GM18526 (cell line): ENCODE results near the gene HOXB3.

Experiments used
- POLR2A ChIP-seq: IDR thresholded peaks from 3 replicates; pipeline ENCODE4 v1.6.1; 2011; ENCODE audit not compliant: insufficient read length; ENCODE audit errors: extremely low read depth

Gene HOXB3

GRCh38 chr17:48540213-48540612 is 49.8 kb downstream of the HOXB3 start:
- no peak for TF ChIP-seq POLR2A

DNA sequence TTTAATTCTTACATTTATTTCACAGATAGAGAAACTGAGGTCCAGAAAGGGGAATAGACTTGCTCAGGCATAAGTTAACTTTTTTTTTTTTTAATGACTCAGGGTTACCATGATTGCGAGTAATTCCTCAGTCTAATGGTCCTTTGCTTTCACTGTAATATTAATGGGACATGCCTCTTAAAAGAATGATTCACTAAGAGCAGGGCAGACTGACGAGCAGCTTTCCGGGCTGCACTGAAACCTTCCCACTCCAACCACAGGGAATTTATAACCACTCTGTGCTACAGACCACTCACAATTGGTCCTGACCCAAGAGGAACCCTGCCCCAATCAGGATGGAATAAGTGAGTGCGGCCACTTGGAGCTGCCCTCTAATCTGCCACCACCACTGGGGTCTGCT is 50.9 kb downstream of the HOXB3 start:
- TF ChIP-seq POLR2A, result no peak

DNA sequence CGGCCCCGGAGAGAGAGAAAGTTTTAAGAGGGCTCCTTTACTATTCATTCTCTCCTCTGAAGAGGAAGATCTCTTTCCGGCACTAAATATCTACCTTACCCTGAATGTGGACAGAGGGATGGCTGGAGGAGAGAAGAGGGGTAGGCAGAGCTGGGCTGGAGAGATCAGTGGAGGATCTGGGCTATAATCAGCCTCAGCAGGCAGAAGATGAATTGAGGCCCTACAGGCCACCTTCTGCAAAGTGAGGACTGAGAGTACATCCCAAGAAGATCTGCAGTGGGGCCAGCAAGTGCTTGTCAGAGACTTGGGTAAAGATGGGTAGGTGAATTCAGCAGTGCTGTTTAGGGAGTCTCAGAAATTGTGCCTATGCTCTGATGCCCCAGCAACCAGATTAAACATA is 52.7 kb downstream of the HOXB3 start:
- no peak for TF ChIP-seq POLR2A

DNA sequence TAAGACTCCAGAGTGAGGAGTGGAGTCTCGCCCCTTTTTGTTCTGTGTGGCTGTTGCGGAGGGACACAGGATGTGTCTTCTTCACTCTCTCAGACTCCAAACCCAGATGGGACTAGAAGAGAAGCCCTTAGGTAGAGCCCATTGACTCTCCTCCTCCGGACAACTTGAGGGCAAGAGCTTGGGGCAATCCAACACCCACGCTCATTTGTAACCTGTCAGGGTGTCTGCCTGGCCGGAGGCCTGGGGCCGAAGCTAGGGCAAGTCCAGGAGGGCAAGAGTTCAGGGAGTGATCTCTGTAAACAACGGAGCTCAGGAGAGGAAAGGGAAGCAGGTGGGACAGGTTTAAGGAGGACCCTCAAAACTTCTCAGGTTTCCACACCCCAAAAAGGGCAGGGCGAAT is 57.8 kb downstream of the HOXB3 start:
- no peak for TF ChIP-seq POLR2A

DNA sequence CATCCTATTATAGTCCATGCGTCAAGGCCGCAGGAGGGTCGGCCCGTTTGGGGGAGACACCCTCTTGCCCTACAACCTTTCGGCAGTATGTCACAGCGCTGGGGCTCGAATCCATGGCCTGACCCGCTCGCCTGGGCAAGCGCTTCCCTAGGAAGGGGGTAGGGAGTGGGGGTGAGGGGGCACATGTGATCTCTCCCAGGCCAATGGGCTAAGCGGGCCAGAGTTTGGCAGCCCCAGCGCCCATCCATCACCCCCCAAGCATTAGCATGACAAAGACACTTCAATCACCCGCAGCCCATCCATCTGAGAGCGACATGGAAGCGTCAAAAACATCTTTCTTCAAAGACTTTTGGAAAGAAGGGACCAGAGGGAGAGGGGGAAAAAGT is 59.2 kb downstream of the HOXB3 start, which contains the start of gene HOXB1:
TSS of gene HOXB1 (minus strand) at position 125 of the 386 bp plus-strand sequence. CDS start at position 18, 107 bp downstream.
- TF ChIP-seq POLR2A, result no peak

DNA sequence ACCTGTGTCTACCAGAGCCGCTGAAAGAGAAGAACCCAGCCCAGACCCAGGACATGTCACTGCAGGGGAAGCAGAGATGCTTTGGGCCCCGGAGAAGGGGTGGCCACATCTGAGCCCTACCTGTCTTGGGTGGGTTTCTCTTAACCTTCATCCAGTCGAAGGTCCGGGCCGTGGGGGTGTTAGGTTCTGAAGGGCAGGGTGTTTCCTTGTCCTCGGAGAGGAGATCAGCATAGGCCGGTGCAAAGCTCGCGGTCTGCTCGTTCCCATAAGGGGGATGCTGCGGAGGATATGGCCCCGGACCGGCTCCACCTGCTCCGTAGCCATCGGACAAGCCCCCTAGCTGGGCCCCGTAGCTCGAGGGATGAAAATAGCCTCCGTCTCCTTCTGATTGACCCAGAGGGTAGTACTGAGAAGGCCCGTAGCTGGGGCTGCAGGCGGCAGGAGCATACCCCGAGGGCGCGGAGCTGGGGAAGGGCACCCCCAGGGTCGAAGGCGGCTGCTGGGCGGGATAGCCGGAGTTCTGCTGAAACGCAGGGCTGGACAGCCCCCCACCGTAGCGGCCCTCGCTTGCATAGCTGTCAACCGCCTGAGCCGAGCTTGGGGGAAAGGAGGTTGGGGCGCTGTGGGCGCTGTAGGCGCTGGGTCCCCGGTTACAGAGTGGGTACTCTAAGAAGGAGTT is 59.7 kb downstream of the HOXB3 start:
- no peak for TF ChIP-seq POLR2A

GRCh38 chr17:48529683-48530009 is 60.4 kb downstream of the HOXB3 start:
- TF ChIP-seq POLR2A, result no peak

- no peak for TF ChIP-seq POLR2A
Measured at GRCh38 chr17:48528936-48529682, 60.9 kb downstream of the HOXB3 start.

GRCh38 chr17:48528153-48528935 is 61.7 kb downstream of the HOXB3 start:
- no peak for TF ChIP-seq POLR2A

GRCh38 chr17:48527547-48527932 is 62.5 kb downstream of the HOXB3 start:
- TF ChIP-seq POLR2A, result no peak

GRCh38 chr17:48526608-48527546 is 63.2 kb downstream of the HOXB3 start:
- no peak for TF ChIP-seq POLR2A

- no peak for TF ChIP-seq POLR2A
Measured at GRCh38 chr17:48523010-48523409, 67.0 kb downstream of the HOXB3 start.

- TF ChIP-seq POLR2A, result no peak
Measured at GRCh38 chr17:48522031-48522653, 67.9 kb downstream of the HOXB3 start.

GRCh38 chr17:48520631-48521079 is 69.4 kb downstream of the HOXB3 start:
- TF ChIP-seq POLR2A, result no peak

DNA sequence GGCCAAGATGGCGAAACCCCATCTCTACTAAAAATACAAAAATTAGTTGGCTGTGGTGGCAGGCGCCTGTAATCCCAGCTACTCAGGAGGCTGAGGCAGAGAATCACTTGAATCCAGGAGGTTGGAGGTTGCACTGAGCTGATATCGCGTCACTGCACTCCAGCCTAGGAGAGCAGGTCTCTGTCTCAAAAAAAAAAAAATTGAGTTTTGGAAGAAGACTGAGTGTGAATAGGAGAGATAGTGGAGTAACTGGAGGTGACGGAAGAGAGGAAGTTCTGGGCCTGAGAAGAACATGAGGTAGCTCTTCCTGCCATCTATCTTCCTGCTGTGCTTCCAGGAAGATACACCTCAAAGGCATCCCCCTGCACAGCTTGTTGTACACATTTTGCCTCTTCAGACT is 70.6 kb downstream of the HOXB3 start:
- TF ChIP-seq POLR2A, result no peak

DNA sequence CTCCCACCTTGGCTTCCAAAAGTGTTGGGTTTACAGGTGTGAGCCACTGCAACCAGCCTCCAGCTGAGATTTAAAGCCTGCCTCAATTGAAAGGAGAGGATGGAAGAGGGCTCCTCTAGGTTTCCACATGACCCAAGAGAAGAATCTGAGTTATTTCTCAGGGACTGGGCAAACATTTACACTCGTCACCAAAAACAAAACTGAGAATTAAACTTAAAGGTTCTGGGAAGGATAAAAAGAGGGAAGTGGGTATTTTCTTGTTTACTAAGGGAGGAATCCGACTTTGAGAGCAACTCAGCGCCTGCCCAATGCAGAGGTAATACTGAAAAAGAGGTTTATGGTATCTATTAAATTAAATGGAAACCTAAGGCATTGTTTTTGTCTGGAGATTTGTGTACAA is 72.6 kb downstream of the HOXB3 start:
- no peak for TF ChIP-seq POLR2A
